Measurements from ENCODE around the gene TSC22D4. TPM values are rescaled to one million over a fixed set of nuclear protein-coding genes. Genes with fewer than 3 reads are reported as not detected.

Gene TSC22D4
- total RNA-seq, 1 donor from 2014 or later, result 46.9 TPM

DNA sequence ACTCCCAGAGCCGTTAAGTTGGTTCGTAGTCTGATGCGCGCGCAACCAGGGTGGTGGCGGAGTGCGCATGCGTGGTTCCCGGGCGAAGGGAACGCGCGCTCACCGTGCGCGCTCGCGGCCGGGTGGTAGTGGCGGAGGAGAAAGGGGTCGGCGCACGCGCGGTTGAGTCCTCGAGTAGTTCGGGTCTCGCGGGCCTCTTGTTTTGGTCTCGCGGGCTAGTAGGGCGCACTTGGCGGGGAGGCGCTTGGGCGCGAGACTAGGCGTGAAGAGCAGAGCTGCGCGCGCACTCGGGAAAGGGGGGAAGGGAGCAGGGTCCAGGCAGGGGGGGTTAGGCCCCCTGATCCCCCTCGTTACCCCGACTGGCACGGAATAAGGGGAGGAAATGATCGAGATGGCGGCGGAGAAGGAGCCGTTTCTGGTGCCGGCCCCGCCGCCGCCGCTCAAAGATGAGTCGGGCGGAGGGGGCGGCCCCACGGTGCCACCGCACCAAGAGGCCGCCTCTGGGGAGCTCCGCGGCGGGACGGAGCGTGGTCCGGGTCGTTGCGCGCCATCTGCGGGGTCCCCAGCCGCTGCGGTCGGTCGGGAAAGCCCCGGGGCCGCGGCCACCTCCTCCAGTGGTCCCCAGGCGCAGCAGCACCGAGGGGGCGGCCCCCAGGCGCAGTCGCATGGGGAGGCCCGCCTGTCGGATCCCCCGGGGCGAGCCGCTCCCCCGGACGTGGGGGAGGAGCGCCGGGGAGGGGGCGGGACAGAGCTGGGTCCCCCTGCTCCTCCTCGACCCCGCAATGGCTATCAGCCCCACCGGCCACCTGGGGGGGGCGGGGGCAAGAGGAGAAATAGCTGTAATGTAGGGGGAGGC, 49.1 kb downstream of the TSC22D4 start, which contains the start of gene MEPCE:
Gene MEPCE, plus strand, starts transcription at position 195 of the 856 bp plus-strand sequence. Its CDS starts 188 bp downstream, at position 383.
- Mint-ChIP-seq H3K9me3 (ENCODE audit: unreplicated experiment) (no peaks in the 10 kb centered on the region), H3K36me3 (ENCODE audit: unreplicated experiment) (peaks cover 27% of the 10 kb centered on the region), H3K27ac (ENCODE audit: unreplicated experiment) (peak within 1 kb of the TSS; percentile 100), H3K4me3 (ENCODE audit: unreplicated experiment) (peak within 1 kb of the TSS; percentile 100), H3K27me3 (ENCODE audit: unreplicated experiment) (no peaks in the 10 kb centered on the region), H3K4me1 (ENCODE audit: unreplicated experiment) (peaks cover 38% of the 10 kb centered on the region)
- TF ChIP-seq, protein P1, sequence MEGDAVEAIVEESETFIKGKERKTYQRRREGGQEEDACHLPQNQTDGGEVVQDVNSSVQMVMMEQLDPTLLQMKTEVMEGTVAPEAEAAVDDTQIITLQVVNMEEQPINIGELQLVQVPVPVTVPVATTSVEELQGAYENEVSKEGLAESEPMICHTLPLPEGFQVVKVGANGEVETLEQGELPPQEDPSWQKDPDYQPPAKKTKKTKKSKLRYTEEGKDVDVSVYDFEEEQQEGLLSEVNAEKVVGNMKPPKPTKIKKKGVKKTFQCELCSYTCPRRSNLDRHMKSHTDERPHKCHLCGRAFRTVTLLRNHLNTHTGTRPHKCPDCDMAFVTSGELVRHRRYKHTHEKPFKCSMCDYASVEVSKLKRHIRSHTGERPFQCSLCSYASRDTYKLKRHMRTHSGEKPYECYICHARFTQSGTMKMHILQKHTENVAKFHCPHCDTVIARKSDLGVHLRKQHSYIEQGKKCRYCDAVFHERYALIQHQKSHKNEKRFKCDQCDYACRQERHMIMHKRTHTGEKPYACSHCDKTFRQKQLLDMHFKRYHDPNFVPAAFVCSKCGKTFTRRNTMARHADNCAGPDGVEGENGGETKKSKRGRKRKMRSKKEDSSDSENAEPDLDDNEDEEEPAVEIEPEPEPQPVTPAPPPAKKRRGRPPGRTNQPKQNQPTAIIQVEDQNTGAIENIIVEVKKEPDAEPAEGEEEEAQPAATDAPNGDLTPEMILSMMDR (IDR thresholded peaks at IDR 0.05), result no peak
- DNase-seq (ENCODE audit: extremely low spot score, unreplicated experiment), result peak; percentile 100

DNA sequence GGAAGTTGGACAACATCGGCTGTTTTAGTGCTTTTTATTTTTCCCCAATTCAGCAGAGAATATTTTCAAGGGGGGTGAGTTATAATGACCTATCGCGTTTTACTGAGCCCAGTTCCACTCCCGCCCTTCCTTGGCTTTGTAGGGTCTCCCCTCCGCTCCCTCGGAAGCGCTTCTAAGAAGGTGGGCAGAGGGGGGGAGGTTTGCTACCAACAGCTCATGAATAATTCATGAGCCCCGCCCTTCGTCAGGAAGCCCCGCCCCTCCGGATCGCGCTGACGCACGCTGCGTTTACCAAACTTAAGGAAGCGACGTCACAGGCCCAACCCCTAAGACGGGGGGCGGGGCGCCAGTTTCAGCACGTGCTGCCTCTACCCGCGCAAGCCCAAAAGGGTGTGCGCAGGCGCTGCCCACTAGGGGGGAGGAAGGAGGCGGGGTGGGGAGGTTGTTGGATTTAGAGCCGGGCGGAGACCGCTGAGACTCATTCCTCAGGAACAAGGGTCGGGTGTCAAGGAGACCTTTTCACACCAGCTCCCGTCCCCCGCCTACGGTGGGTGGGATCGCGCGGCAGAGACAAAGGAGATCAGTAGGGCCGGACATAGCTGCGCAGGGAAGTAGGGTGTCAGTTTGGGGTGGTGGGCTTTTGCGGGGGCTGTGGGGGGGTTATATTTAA, 49.9 kb downstream of the TSC22D4 start:
- Mint-ChIP-seq H3K4me1 (ENCODE audit: unreplicated experiment) (peaks cover 32% of the 10 kb centered on the region), H3K36me3 (ENCODE audit: unreplicated experiment) (peaks cover 20% of the 10 kb centered on the region), H3K9me3 (ENCODE audit: unreplicated experiment) (no peaks in the 10 kb centered on the region), H3K27ac (ENCODE audit: unreplicated experiment) (peak overlapping the region; percentile 100), H3K27me3 (ENCODE audit: unreplicated experiment) (no peaks in the 10 kb centered on the region), H3K4me3 (ENCODE audit: unreplicated experiment) (peak overlapping the region; percentile 100)
- TF ChIP-seq, protein P1 (IDR thresholded peaks at IDR 0.05), result no peak
- DNase-seq (ENCODE audit: extremely low spot score, unreplicated experiment), result peak; percentile 100

DNA sequence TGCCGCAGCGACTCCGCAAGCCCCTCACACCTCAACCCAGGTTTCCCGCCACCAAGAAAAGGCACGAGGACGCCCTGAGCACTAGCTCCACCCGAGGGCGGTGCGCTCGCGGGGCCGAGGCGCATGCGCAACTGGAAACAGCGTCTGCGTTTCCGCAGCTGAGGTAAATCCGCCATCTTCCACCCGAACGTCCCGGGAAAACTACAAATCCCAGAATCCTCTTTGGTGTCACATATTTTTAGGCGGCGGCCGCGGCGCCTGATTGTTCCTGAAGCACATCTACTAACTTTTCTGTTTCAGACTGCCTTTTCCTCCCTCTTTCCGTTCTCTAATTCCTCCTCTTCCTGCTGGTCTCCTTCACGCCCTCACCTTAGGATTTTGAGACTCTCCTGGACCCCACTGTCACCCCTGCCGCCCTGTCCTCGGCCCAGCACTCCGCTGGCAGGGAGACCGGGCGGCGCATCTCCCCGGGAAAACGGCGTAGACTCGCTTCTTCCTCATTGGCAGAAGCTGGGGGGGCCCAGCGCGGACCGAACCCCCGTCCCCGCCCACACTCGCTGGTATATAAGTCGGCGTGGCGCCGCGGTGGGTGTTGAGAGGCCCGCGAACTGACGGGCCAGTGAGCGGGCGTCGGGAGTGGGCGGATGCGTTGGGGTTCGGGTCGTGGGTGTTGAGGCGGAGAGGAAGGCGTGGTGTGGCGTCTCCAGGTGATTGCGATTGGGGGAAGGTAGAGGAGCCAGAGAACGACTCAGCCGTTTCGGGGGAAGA, 50.6 kb downstream of the TSC22D4 start, which contains the start of gene ZCWPW1:
Gene ZCWPW1, minus strand, starts transcription at position 505 of the 768 bp plus-strand sequence. CDS start 8,054 bp downstream, outside the sequence.
- Mint-ChIP-seq H3K4me3 (ENCODE audit: unreplicated experiment) (peak within 1 kb of the TSS; percentile 100), H3K27me3 (ENCODE audit: unreplicated experiment) (no peaks in the 10 kb centered on the region), H3K4me1 (ENCODE audit: unreplicated experiment) (peaks cover 32% of the 10 kb centered on the region), H3K27ac (ENCODE audit: unreplicated experiment) (peak within 1 kb of the TSS; percentile 100), H3K36me3 (ENCODE audit: unreplicated experiment) (peaks cover 18% of the 10 kb centered on the region), H3K9me3 (ENCODE audit: unreplicated experiment) (no peaks in the 10 kb centered on the region)
- TF ChIP-seq, protein P1 (IDR thresholded peaks at IDR 0.05), result no peak
- peak; percentile 99 for DNase-seq (ENCODE audit: extremely low spot score, unreplicated experiment)

DNA sequence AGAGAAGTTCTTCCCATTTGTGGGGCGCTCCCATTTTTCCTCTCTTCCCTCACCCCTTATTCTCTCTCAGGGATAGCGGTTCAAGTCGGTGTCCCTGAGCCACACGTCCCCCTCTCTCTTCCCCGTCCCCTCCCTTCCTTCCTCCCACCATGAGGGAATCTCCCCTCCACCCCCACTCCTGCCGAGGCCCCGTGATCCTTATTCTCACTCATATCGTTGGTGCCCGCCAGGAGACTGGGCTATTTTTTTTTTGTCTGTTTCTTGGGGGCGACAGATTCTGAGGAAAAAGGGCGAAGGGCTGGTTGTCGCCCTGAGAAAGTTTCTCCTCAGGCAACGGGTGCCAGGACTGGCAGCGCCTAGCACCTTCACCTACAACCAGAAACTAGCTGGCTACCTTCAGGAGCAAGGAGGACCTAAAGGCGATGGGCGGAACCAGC, 51.2 kb downstream of the TSC22D4 start:
- peak overlapping the region; percentile 100 for H3K4me3 Mint-ChIP-seq (ENCODE audit: unreplicated experiment)
- no peaks in the 10 kb centered on the region for H3K9me3 Mint-ChIP-seq (ENCODE audit: unreplicated experiment)
- TF ChIP-seq, protein P1 (IDR thresholded peaks at IDR 0.05), result no peak
- H3K36me3 Mint-ChIP-seq (ENCODE audit: unreplicated experiment), result peaks cover 18% of the 10 kb centered on the region
- H3K27me3 Mint-ChIP-seq (ENCODE audit: unreplicated experiment), result no peaks in the 10 kb centered on the region
- H3K4me1 Mint-ChIP-seq (ENCODE audit: unreplicated experiment), result peaks cover 29% of the 10 kb centered on the region
- DNase-seq (ENCODE audit: extremely low spot score, unreplicated experiment), result no peak
- peak overlapping the region; percentile 100 for H3K27ac Mint-ChIP-seq (ENCODE audit: unreplicated experiment)
